ENCODE measurements around the gene SLC35G1.
A peak's percentile ranks its signal among the peaks of the same experiment; 100 is the strongest.

Gene SLC35G1

GRCh38 chr10:93893646-93894515, at the start of gene SLC35G1:
Gene SLC35G1 (plus strand): TSS chr10:93893978. CDS start chr10:93894034, 56 bp downstream.
- peak within 1 kb of the TSS; percentile 84 for H3K4me3 ChIP-seq (ENCODE audit: low read depth, low read length)
- peak; percentile 52 for DNase-seq (ENCODE audit: low read depth)
- no peak for TF ChIP-seq CTCF (conservative IDR thresholded peaks at IDR 0.05; ENCODE audit: low read depth, low read length)

GRCh38 chr10:93844979-93845626, 48.7 kb upstream of the SLC35G1 start:
- no peak for TF ChIP-seq CTCF (conservative IDR thresholded peaks at IDR 0.05; ENCODE audit: low read depth, low read length)
- no peak overlapping the region for H3K4me3 ChIP-seq (ENCODE audit: low read depth, low read length)
- no peak for DNase-seq (ENCODE audit: low read depth)

- TF ChIP-seq CTCF (conservative IDR thresholded peaks at IDR 0.05; ENCODE audit: low read depth, low read length) = no peak
- no peak overlapping the region for H3K4me3 ChIP-seq (ENCODE audit: low read depth, low read length)
- no peak for DNase-seq (ENCODE audit: low read depth)
These were observed 44.2 kb upstream of the SLC35G1 start for GRCh38 chr10:93849593-93849992.

GRCh38 chr10:93850031-93851015, 43.5 kb upstream of the SLC35G1 start:
- H3K4me3 ChIP-seq (ENCODE audit: low read depth, low read length) = no peak overlapping the region
- TF ChIP-seq CTCF (conservative IDR thresholded peaks at IDR 0.05; ENCODE audit: low read depth, low read length) = no peak

GRCh38 chr10:93851169-93851568, 42.6 kb upstream of the SLC35G1 start:
- DNase-seq (ENCODE audit: low read depth) = no peak
- no peak overlapping the region for H3K4me3 ChIP-seq (ENCODE audit: low read depth, low read length)
- TF ChIP-seq CTCF (conservative IDR thresholded peaks at IDR 0.05; ENCODE audit: low read depth, low read length) = no peak

More at GRCh38 chr10:93850031-93851015, 43.5 kb upstream of the SLC35G1 start:
- no peak for DNase-seq (ENCODE audit: low read depth)

- H3K4me3 ChIP-seq (ENCODE audit: low read depth, low read length) = no peak overlapping the region
- no peak for DNase-seq (ENCODE audit: low read depth)
- no peak for TF ChIP-seq CTCF (conservative IDR thresholded peaks at IDR 0.05; ENCODE audit: low read depth, low read length)
These were observed 41.2 kb upstream of the SLC35G1 start for GRCh38 chr10:93852476-93853095.

Measured in choroid plexus epithelial cell (primary cell).